ENCODE results near the gene HDAC7.
A peak's percentile ranks its signal among the peaks of the same experiment; 100 is the strongest.

The HDAC7 gene

GRCh38 chr12:47776471-47777143 lies 43.1 kb downstream of the HDAC7 start:
- in situ Hi-C loops (cut with MboI; ENCODE audit: low pct_unique_long_range_greater_than_20kb, low sequenced_read_pairs, unreplicated experiment), result loop anchor here (10.0 kb wide), 1 partner anchor 62 kb away; no protein-coding TSS in a partner anchor
- DNase-seq (ENCODE audit: low spot score), result no peak
- TF ChIP-seq, protein P1, sequence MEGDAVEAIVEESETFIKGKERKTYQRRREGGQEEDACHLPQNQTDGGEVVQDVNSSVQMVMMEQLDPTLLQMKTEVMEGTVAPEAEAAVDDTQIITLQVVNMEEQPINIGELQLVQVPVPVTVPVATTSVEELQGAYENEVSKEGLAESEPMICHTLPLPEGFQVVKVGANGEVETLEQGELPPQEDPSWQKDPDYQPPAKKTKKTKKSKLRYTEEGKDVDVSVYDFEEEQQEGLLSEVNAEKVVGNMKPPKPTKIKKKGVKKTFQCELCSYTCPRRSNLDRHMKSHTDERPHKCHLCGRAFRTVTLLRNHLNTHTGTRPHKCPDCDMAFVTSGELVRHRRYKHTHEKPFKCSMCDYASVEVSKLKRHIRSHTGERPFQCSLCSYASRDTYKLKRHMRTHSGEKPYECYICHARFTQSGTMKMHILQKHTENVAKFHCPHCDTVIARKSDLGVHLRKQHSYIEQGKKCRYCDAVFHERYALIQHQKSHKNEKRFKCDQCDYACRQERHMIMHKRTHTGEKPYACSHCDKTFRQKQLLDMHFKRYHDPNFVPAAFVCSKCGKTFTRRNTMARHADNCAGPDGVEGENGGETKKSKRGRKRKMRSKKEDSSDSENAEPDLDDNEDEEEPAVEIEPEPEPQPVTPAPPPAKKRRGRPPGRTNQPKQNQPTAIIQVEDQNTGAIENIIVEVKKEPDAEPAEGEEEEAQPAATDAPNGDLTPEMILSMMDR (IDR thresholded peaks at IDR 0.05; ENCODE audit: extremely low read depth, insufficient read depth, missing control alignments), result no peak

DNA sequence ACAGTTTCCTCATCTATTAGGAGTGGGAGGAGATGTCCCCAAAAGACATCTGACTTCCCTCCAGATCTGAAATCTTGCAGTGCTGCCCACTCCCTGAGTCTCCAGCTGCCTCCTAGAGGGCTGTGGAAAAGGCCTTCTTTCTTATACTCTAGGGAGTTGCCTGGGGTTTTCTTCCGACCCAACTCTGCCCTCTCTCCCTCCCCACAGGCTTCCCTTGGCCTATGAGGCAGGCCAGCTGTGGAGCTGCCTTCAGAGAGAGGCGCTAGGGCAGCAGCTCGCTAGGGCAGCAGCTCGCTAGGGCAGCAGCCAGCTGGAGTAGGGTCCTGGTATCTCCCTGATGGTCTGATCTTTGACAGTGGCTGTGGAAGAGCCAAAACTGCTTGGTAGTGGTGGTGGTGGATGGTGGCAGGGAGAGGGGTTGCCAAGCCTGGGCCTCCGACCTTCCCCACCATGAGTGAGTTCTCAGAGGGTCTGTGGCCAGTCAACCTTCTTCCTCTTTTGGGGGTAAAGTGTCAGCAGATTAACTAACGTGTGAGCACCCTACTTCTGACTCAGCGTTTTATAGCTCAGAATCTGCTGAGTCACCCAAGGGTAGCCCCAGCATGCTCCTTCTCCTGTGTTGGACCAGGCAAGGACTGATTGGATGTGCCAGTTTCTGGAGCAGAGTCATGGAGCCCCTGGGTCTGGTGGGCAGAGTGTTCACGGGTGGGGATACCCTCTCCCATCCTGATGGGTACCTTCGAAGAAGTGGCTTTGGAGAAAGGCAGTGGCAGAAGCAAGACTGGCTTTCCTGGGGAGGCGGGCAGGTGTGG lies 44.4 kb downstream of the HDAC7 start:
- in situ Hi-C loops (cut with MboI; ENCODE audit: low pct_unique_long_range_greater_than_20kb, low sequenced_read_pairs, unreplicated experiment), result loop anchor here (10.0 kb wide), 1 partner anchor 61 kb away; no protein-coding TSS in a partner anchor
- DNase-seq (ENCODE audit: low spot score), result peak; percentile 53
- TF ChIP-seq, protein P1 (IDR thresholded peaks at IDR 0.05; ENCODE audit: extremely low read depth, insufficient read depth, missing control alignments), result no peak

DNA sequence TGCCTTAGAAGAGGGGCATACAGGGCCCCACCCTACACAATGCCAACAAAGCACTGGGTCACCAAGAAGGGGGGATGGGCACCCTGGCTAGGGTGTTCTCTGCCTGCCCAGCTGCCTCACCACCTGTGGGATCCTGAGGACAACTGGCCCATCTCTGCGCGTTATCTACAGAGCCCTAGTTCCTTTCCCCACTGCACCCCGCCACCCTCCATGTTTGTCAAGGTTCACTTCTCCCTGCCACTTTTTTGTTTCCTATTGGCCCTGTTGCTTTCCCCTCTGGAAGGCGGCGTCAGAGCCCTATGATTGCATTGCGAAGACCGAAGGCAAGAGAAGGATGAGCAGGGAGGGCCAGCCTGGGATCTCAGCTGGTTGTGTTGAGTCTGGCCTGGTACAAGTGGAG lies 45.0 kb downstream of the HDAC7 start:
- TF ChIP-seq, protein P1 (IDR thresholded peaks at IDR 0.05; ENCODE audit: extremely low read depth, insufficient read depth, missing control alignments), result no peak
- no peak for DNase-seq (ENCODE audit: low spot score)
- in situ Hi-C loops (cut with MboI; ENCODE audit: low pct_unique_long_range_greater_than_20kb, low sequenced_read_pairs, unreplicated experiment), result loop anchor here (10.0 kb wide), 1 partner anchor 60 kb away; no protein-coding TSS in a partner anchor

GRCh38 chr12:47773858-47774580 lies 45.7 kb downstream of the HDAC7 start:
- no peak for DNase-seq (ENCODE audit: low spot score)
- in situ Hi-C loops (cut with MboI; ENCODE audit: low pct_unique_long_range_greater_than_20kb, low sequenced_read_pairs, unreplicated experiment), result loop anchor here (10.0 kb wide), 1 partner anchor 59 kb away; no protein-coding TSS in a partner anchor
- TF ChIP-seq, protein P1 (IDR thresholded peaks at IDR 0.05; ENCODE audit: extremely low read depth, insufficient read depth, missing control alignments), result no peak

- peak; percentile 95 for DNase-seq (ENCODE audit: low spot score)
- in situ Hi-C loops (cut with MboI; ENCODE audit: low pct_unique_long_range_greater_than_20kb, low sequenced_read_pairs, unreplicated experiment), result loop anchor here (10.0 kb wide), 1 partner anchor 58 kb away; no protein-coding TSS in a partner anchor
Observed at GRCh38 chr12:47773062-47773857, 46.4 kb downstream of the HDAC7 start, which contains the start of gene SLC48A1. Gene SLC48A1, plus strand, starts transcription at chr12:47773238. Its CDS starts 67 bp downstream, at chr12:47773305.

More at GRCh38 chr12:47773062-47773857, 46.4 kb downstream of the HDAC7 start, which contains the start of gene SLC48A1:
- TF ChIP-seq, protein P1 (IDR thresholded peaks at IDR 0.05; ENCODE audit: extremely low read depth, insufficient read depth, missing control alignments), result peak; percentile 49
